ENCODE results near the gene ZBTB34. TPM values are rescaled to one million over a fixed set of nuclear protein-coding genes. Genes with fewer than 3 reads are reported as not detected.

Gene ZBTB34
- total RNA-seq, 2 donors from 2014 or later = 4.5 to 10.8 TPM

GRCh38 chr9:126856326-126856877, 4.0 kb upstream of the ZBTB34 start:
- Histone ChIP-seq H3K36me3 (no peaks in the 10 kb centered on the region), H3K27me3 (replicated peaks; ENCODE audit: insufficient read depth) (no peaks in the 10 kb centered on the region), H3K27ac (no peak overlapping the region), H3K9me3 (no peaks in the 10 kb centered on the region), H3K4me1 (replicated peaks) (peaks cover 7% of the 10 kb centered on the region), H3K4me3 (no peak overlapping the region)
- intact Hi-C loops (cut with DNase I) = no loop called here
- 85% methylated on average over 6 of the region's 6 CpGs for WGBS
- TF ChIP-seq, protein P1, sequence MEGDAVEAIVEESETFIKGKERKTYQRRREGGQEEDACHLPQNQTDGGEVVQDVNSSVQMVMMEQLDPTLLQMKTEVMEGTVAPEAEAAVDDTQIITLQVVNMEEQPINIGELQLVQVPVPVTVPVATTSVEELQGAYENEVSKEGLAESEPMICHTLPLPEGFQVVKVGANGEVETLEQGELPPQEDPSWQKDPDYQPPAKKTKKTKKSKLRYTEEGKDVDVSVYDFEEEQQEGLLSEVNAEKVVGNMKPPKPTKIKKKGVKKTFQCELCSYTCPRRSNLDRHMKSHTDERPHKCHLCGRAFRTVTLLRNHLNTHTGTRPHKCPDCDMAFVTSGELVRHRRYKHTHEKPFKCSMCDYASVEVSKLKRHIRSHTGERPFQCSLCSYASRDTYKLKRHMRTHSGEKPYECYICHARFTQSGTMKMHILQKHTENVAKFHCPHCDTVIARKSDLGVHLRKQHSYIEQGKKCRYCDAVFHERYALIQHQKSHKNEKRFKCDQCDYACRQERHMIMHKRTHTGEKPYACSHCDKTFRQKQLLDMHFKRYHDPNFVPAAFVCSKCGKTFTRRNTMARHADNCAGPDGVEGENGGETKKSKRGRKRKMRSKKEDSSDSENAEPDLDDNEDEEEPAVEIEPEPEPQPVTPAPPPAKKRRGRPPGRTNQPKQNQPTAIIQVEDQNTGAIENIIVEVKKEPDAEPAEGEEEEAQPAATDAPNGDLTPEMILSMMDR (IDR thresholded peaks at IDR 0.05) = no peak
- TF ChIP-seq POLR2A (IDR thresholded peaks at IDR 0.05) (no peak), POLR2AphosphoS5 (IDR thresholded peaks at IDR 0.05) (no peak)
- DNase-seq (ENCODE audit: low spot score) = no peak

DNA sequence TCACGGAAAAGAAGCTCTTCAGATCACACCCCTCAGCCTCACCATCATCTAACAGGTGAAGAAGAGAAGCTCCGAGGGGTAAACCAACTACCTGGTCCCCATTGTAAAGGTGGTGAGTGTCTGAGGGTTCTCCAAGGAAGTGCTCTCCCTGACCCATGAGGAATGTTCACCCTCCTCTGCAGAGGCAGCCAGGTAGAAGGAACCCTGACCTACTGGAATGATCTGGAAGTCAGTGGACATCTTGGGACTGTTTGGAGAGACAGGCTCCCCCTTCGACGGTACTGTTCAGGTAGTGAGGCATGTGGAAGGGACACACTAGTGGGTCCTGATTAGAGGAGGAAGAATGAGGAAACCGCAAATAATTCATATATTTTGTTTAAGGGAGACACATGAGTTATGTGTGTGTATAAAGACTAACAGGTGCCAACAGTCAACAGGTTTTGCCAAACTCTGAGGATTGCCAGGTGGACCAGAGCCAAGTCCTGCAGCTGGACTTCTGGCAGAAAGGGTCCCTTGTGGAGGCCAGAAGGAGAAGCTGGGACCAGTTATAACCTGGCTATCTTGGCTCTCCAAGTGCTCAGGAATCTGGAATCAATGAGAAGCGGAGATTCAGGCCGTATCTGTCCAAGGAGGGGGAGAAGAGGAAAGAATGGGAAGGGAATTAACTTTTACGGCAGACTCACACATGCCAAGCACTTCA, 3.0 kb upstream of the ZBTB34 start:
- TF ChIP-seq, protein P1 (IDR thresholded peaks at IDR 0.05) = no peak
- TF ChIP-seq POLR2A (IDR thresholded peaks at IDR 0.05) (no peak), POLR2AphosphoS5 (IDR thresholded peaks at IDR 0.05) (peak; percentile 74)
- intact Hi-C loops (cut with DNase I) = no loop called here
- Histone ChIP-seq H3K4me3 (no peak overlapping the region), H3K27me3 (replicated peaks; ENCODE audit: insufficient read depth) (no peaks in the 10 kb centered on the region), H3K4me1 (replicated peaks) (peaks cover 10% of the 10 kb centered on the region), H3K36me3 (no peaks in the 10 kb centered on the region), H3K27ac (no peak overlapping the region), H3K9me3 (no peaks in the 10 kb centered on the region)
- WGBS = 34% methylated on average over 8 of the region's 8 CpGs
- DNase-seq (ENCODE audit: low spot score) = peak; percentile 68

DNA sequence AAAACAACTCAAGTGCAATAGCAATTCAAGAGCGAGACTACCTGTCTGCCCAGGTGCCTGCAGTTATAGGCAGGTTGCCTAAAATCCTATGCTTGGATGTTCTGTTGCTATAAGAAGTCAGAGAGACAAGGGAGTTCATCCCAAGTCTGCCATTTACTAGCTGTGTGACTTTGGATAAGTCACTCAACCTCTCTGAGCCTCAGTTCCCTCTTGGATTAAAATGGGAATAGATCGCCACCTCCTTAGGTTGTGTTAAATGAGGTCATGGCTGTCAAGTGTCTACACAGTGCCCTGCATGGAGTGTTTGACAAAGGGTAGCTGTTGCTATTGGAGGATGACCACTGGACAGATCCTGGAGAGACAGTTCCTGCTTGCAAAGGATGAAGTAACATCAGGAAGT, 1.3 kb upstream of the ZBTB34 start:
- H3K4me3 ChIP-seq = no peak overlapping the region
- no peaks in the 10 kb centered on the region for H3K9me3 ChIP-seq
- no peaks in the 10 kb centered on the region for H3K27me3 ChIP-seq (replicated peaks; ENCODE audit: insufficient read depth)
- intact Hi-C loops (cut with DNase I) = no loop called here
- DNase-seq (ENCODE audit: low spot score) = no peak
- TF ChIP-seq, protein P1 (IDR thresholded peaks at IDR 0.05) = no peak
- TF ChIP-seq POLR2A (IDR thresholded peaks at IDR 0.05) = no peak
- no peak for TF ChIP-seq POLR2AphosphoS5 (IDR thresholded peaks at IDR 0.05)
- no peaks in the 10 kb centered on the region for H3K36me3 ChIP-seq
- 90% methylated on average over 2 of the region's 2 CpGs for whole genome bisulfite sequencing
- peaks cover 10% of the 10 kb centered on the region for H3K4me1 ChIP-seq (replicated peaks)
- H3K27ac ChIP-seq = no peak overlapping the region

DNA sequence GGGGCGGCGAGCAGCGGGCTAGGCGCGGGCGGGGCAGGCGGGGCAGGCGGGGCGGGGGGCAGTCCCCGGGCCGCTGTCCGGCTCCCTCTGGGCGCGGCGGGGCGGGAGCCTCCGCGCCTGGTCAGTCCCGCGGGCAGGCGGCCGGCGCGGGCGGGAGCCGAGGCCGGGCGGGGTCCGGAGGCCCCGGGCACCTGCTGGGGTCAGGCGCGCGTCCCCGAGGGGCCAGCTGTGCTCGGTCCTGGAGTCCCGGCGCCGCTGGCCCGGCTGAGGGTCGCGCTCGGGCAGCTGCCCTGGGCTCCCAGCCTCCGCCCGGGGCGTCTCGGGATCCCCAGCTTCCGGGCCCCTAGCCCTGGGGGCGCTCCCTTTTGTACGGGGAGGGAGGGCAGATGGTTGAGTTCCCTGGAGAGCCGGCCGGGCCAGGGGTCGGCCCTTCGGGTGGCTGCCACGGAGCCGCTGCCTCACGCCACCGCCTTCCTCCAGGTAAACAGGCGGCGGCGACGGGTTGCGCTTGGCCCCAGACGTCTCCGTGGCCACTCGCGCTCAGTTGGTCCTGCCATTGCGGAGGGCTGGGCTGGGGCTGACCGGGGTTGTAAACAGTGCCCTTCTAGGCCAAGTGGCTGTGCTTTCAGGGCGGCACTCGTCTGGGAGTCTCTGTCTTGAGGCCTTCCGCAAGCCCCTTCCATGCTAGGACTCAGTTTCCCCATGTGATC, 473 bp downstream of the ZBTB34 start:
- Histone ChIP-seq H3K9me3 (no peaks in the 10 kb centered on the region), H3K27me3 (replicated peaks; ENCODE audit: insufficient read depth) (no peaks in the 10 kb centered on the region), H3K4me3 (peak overlapping the region; percentile 91 to 96), H3K27ac (peak overlapping the region; percentile 93 to 94), H3K4me1 (replicated peaks) (peaks cover 10% of the 10 kb centered on the region), H3K36me3 (no peaks in the 10 kb centered on the region)
- 1% methylated on average over 17 of the region's 71 CpGs for WGBS
- no peak for DNase-seq (ENCODE audit: low spot score)
- intact Hi-C loops (cut with DNase I) = loop anchor here (5.0 kb wide), 1 partner anchor 51 kb away; the partner anchor contains the start of gene RALGPS1
- TF ChIP-seq POLR2A (IDR thresholded peaks at IDR 0.05) (no peak), POLR2AphosphoS5 (IDR thresholded peaks at IDR 0.05) (no peak)
- TF ChIP-seq, protein P1 (IDR thresholded peaks at IDR 0.05) = no peak

Measured in prostate gland (tissue), 2 donors.